ENCODE measurements around the gene RBMX.

The RBMX gene

GRCh38 chrX:136829413-136829812 is 51.1 kb downstream of the RBMX start:
- no peak for DNase-seq

- no peak for DNase-seq
These were observed 51.7 kb downstream of the RBMX start for GRCh38 chrX:136828830-136829229.

- DNase-seq, result no peak
These were observed 53.5 kb downstream of the RBMX start for GRCh38 chrX:136827026-136827425.

- no peak for DNase-seq
These were observed 54.8 kb downstream of the RBMX start for GRCh38 chrX:136825771-136826170.

All from T-helper 9 cell (primary cell).